ENCODE data around the gene DECR2. TPM values are rescaled to one million over a fixed set of nuclear protein-coding genes. Genes with fewer than 3 reads are reported as not detected.
A peak's percentile ranks its signal among the peaks of the same experiment; 100 is the strongest.

DECR2 gene
- total and polyA plus RNA-seq, 2 of the 13 experiments (the other 11 are each of a cell fraction or from before 2014, with no cell fraction given): 36.3 to 44.6 TPM

GRCh38 chr16:359067-359763 is 42.5 kb upstream of the DECR2 start (continued):
- no peak for TF ChIP-seq HOMEZ (CRISPR knock-in tag; IDR thresholded peaks at IDR 0.05; ENCODE audit: low read depth)
- TF ChIP-seq GABPB1 (CRISPR knock-in tag; IDR thresholded peaks at IDR 0.05): peak; percentile 65
- TF ChIP-seq SMAD1 (CRISPR knock-in tag; IDR thresholded peaks at IDR 0.05; ENCODE audit: borderline replicate concordance, low read depth): 0 out of 2 replicates have a peak, but pooled peaks have one; percentile 30
- TF ChIP-seq, protein P1, sequence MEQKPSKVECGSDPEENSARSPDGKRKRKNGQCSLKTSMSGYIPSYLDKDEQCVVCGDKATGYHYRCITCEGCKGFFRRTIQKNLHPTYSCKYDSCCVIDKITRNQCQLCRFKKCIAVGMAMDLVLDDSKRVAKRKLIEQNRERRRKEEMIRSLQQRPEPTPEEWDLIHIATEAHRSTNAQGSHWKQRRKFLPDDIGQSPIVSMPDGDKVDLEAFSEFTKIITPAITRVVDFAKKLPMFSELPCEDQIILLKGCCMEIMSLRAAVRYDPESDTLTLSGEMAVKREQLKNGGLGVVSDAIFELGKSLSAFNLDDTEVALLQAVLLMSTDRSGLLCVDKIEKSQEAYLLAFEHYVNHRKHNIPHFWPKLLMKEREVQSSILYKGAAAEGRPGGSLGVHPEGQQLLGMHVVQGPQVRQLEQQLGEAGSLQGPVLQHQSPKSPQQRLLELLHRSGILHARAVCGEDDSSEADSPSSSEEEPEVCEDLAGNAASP (CRISPR knock-in tag; IDR thresholded peaks at IDR 0.05; ENCODE audit: borderline replicate concordance): peak; percentile 56; the same call in 1 of the 2 replicates
- peak; percentile 75; the same call in 1 of the 2 replicates for TF ChIP-seq ZNF337 (CRISPR knock-in tag; IDR thresholded peaks at IDR 0.05; ENCODE audit: borderline replicate concordance, low read depth)
- TF ChIP-seq ZNF451 (CRISPR knock-in tag; IDR thresholded peaks at IDR 0.05): peak; percentile 6; the same call in 1 of the 2 replicates
- peak; percentile 28; the same call in 1 of the 2 replicates for TF ChIP-seq ZBTB33 (CRISPR knock-in tag; IDR thresholded peaks at IDR 0.05)
- TF ChIP-seq ZNF431 (CRISPR knock-in tag; IDR thresholded peaks at IDR 0.05; ENCODE audit: borderline replicate concordance, low read depth): 0 out of 2 replicates have a peak, but pooled peaks have one; percentile 6
- TF ChIP-seq, protein P2, sequence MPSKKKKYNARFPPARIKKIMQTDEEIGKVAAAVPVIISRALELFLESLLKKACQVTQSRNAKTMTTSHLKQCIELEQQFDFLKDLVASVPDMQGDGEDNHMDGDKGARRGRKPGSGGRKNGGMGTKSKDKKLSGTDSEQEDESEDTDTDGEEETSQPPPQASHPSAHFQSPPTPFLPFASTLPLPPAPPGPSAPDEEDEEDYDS (CRISPR knock-in tag; IDR thresholded peaks at IDR 0.05): peak; percentile 81
- TF ChIP-seq, protein P3, sequence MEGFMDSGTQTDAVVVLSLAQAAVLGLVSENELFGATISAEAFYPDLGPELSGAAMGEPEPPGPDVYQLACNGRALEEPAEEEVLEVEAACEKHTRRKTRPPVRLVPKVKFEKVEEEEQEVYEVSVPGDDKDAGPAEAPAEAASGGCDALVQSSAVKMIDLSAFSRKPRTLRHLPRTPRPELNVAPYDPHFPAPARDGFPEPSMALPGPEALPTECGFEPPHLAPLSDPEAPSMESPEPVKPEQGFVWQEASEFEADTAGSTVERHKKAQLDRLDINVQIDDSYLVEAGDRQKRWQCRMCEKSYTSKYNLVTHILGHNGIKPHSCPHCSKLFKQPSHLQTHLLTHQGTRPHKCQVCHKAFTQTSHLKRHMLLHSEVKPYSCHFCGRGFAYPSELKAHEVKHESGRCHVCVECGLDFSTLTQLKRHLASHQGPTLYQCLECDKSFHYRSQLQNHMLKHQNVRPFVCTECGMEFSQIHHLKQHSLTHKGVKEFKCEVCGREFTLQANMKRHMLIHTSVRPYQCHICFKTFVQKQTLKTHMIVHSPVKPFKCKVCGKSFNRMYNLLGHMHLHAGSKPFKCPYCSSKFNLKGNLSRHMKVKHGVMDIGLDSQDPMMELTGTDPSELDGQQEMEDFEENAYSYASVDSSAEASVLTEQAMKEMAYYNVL (CRISPR knock-in tag; IDR thresholded peaks at IDR 0.05; ENCODE audit: borderline replicate concordance): peak; percentile 78
- peak; percentile 70; the same call in 1 of the 2 replicates for TF ChIP-seq MIER3 (CRISPR knock-in tag; IDR thresholded peaks at IDR 0.05; ENCODE audit: borderline replicate concordance)
- TF ChIP-seq GABPA (IDR thresholded peaks at IDR 0.05; ENCODE audit: low read depth, low read length): no peak
- TF ChIP-seq GABPA (CRISPR knock-in tag; IDR thresholded peaks at IDR 0.05; ENCODE audit: low read depth): peak; percentile 49
- TF ChIP-seq PLRG1 (conservative IDR thresholded peaks at IDR 0.05): no peak
- no peak for TF ChIP-seq ZBTB2 (CRISPR knock-in tag; IDR thresholded peaks at IDR 0.05; ENCODE audit: low read depth)
- no peak for TF ChIP-seq NONO (IDR thresholded peaks at IDR 0.05)
- TF ChIP-seq NONO (CRISPR knock-in tag; conservative IDR thresholded peaks at IDR 0.05): peak; percentile 87
- TF ChIP-seq, protein P4, sequence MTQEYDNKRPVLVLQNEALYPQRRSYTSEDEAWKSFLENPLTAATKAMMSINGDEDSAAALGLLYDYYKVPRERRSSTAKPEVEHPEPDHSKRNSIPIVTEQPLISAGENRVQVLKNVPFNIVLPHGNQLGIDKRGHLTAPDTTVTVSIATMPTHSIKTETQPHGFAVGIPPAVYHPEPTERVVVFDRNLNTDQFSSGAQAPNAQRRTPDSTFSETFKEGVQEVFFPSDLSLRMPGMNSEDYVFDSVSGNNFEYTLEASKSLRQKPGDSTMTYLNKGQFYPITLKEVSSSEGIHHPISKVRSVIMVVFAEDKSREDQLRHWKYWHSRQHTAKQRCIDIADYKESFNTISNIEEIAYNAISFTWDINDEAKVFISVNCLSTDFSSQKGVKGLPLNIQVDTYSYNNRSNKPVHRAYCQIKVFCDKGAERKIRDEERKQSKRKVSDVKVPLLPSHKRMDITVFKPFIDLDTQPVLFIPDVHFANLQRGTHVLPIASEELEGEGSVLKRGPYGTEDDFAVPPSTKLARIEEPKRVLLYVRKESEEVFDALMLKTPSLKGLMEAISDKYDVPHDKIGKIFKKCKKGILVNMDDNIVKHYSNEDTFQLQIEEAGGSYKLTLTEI (CRISPR knock-in tag; conservative IDR thresholded peaks at IDR 0.05): no peak

All from HepG2 (cell line).